ENCODE data around the gene CEP104. TPM values are rescaled to one million over a fixed set of nuclear protein-coding genes. Genes with fewer than 3 reads are reported as not detected.

CEP104 gene
- total and polyA plus RNA-seq, 10 of the 15 experiments (the other 5 are each of a cell fraction or from before 2014, with no cell fraction given) = 7.2 to 34.8 (median 19.3) TPM

GRCh38 chr1:3883194-3883925, 26.3 kb upstream of the CEP104 start:
- 92% methylated on average over 18 of the region's 18 CpGs for WGBS (ENCODE audit: insufficient coverage, insufficient replicate concordance, low lambda C conversion rate, missing lambda C conversion rate)
- Histone ChIP-seq H3K9me3 (replicated peaks; ENCODE audit: control insufficient read depth, insufficient read depth, low read length) (no peaks in the 10 kb centered on the region), H3K36me3 (ENCODE audit: control insufficient read depth in 2 of 2, insufficient read depth in 2 of 2, low read length in 1 of 2) (peaks cover 3 to 10% of the 10 kb centered on the region in 2 experiments), H3K4me2 (ENCODE audit: control insufficient read depth, insufficient read depth) (no peak overlapping the region), H3K9ac (ENCODE audit: control insufficient read depth, insufficient read depth, low read length) (no peak overlapping the region), H3K27ac (ENCODE audit: control insufficient read depth, insufficient read depth) (no peak overlapping the region), H3K4me3 (no peak overlapping the region), H4K20me1 (ENCODE audit: control insufficient read depth, insufficient read depth) (no peaks in the 10 kb centered on the region), H3K27me3 (replicated peaks in 1 of 2; ENCODE audit: control insufficient read depth in 2 of 2, insufficient read depth in 2 of 2, low read length in 1 of 2) (no peaks in the 10 kb centered on the region), H2AFZ (ENCODE audit: control insufficient read depth, low read depth, low read length) (no peak overlapping the region), H3K79me2 (ENCODE audit: control insufficient read depth, insufficient read depth, low read length) (no peaks in the 10 kb centered on the region), H3K4me1 (ENCODE audit: control insufficient read depth, insufficient read depth, low read length) (no peaks in the 10 kb centered on the region)
- RAD21 ChIA-PET (ENCODE audit: unreplicated experiment) = no interaction called here
- CTCF ChIA-PET = no interaction called here
- POLR2A ChIA-PET = no interaction called here
- TF ChIP-seq E4F1 (IDR thresholded peaks at IDR 0.05; ENCODE audit: borderline replicate concordance, partially characterized antibody) (no peak), CUX1 (IDR thresholded peaks at IDR 0.05; ENCODE audit: insufficient replicate concordance, low read depth, low read length) (no peak), IKZF2 (IDR thresholded peaks at IDR 0.05) (no peak), JUND (IDR thresholded peaks at IDR 0.05; ENCODE audit: low read depth, low read length) (no peak), PAX5 (IDR thresholded peaks at IDR 0.05; ENCODE audit: borderline replicate concordance, low read depth, low read length) (no peak), ESRRA (IDR thresholded peaks at IDR 0.05; ENCODE audit: low read length) (no peak), NR2C2 (IDR thresholded peaks at IDR 0.05; ENCODE audit: borderline replicate concordance, control insufficient read depth, insufficient read length, low read depth) (no peak), EZH2 (IDR thresholded peaks at IDR 0.05; ENCODE audit: borderline replicate concordance, control insufficient read depth, low read depth, low read length) (no peak), NRF1 (conservative IDR thresholded peaks at IDR 0.05; ENCODE audit: low read depth, low read length) (no peak), RAD51 (IDR thresholded peaks at IDR 0.05) (no peak), TAF1 (IDR thresholded peaks at IDR 0.05; ENCODE audit: borderline replicate concordance, low read depth, low read length) (no peak), SMAD1 (IDR thresholded peaks at IDR 0.05; ENCODE audit: low read depth, partially characterized antibody) (no peak), SUZ12 (IDR thresholded peaks at IDR 0.05; ENCODE audit: unreplicated experiment) (no peak), MLLT1 (IDR thresholded peaks at IDR 0.05) (no peak), SMAD5 (IDR thresholded peaks at IDR 0.05; ENCODE audit: low read depth) (no peak)
- FAIRE-seq (no peak), DNase-seq (ENCODE audit: low read depth, low spot score) (no peak), ATAC-seq (no peak)
- no TSS peak for BruUV-seq (replicated peaks)
- in situ Hi-C loops (cut with MboI) = no loop called here
- intact Hi-C loops (cut with micrococcal nuclease; ENCODE audit: unreplicated experiment) = no loop called here
- SMC1A ChIA-PET (ENCODE audit: uncharacterized antibody, unreplicated experiment) = interaction anchor here (1.5 kb wide), 1 partner anchor 16 kb away, joined by 5 read pairs; the partner anchor contains the start of gene C1orf174
